NB4 (cell line): ENCODE measurements around the gene PLEKHG4B.

Experiments used
- DNase-seq: peaks from one replicate; pipeline ENCODE4 v3.0.0; 2010; ENCODE audit warnings: low read depth
- H3K4me3 ChIP-seq: one replicate; pipeline ENCODE4 v1.5.1; 2011; ENCODE audit warnings: mild to moderate bottlenecking, low read depth, low read length, moderate library complexity
- MYC ChIP-seq: IDR thresholded peaks from 2 replicates; pipeline ENCODE4 v1.6.1; 2011; ENCODE audit warnings: low read depth, low read length
- POLR2A ChIP-seq: IDR thresholded peaks from 2 replicates; pipeline ENCODE4 v1.6.1; 2011; ENCODE audit warnings: mild to moderate bottlenecking; ENCODE audit not compliant: insufficient read length; ENCODE audit errors: extremely low read depth
- TF ChIP-seq, protein P1 (sequence below): IDR thresholded peaks from 2 replicates; pipeline ENCODE4 v1.6.1; 2011; ENCODE audit warnings: low read depth, low read length
- TF ChIP-seq, protein P2 (sequence below): IDR thresholded peaks from one replicate; pipeline ENCODE4 v1.5.1; 2012; ENCODE audit warnings: low read depth, low read length

The PLEKHG4B gene

DNA sequence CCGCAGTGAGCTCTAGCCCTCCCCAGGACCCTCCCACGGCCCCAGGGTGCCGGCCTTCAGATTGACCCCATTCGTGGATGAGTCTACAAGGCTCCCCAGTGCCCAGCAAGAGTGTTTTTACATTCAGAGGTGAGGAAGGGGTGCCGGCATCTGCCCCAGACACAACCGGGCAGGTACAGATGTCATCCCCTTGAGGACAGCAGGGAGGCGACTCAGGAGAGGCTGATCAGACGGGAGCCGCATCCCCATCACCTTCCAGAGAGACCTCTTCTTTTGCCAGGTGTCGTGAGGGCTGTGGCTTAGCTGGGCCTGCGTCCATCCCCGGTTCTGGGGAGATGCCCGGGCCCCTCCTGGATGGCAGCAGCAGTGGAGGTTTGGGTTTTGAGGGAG is 95.1 kb downstream of the PLEKHG4B start:
- no peak overlapping the region for H3K4me3 ChIP-seq
- no peak for DNase-seq
- no peak for TF ChIP-seq POLR2A
- TF ChIP-seq, protein P1, sequence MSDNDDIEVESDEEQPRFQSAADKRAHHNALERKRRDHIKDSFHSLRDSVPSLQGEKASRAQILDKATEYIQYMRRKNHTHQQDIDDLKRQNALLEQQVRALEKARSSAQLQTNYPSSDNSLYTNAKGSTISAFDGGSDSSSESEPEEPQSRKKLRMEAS = no peak
- TF ChIP-seq, protein P2, sequence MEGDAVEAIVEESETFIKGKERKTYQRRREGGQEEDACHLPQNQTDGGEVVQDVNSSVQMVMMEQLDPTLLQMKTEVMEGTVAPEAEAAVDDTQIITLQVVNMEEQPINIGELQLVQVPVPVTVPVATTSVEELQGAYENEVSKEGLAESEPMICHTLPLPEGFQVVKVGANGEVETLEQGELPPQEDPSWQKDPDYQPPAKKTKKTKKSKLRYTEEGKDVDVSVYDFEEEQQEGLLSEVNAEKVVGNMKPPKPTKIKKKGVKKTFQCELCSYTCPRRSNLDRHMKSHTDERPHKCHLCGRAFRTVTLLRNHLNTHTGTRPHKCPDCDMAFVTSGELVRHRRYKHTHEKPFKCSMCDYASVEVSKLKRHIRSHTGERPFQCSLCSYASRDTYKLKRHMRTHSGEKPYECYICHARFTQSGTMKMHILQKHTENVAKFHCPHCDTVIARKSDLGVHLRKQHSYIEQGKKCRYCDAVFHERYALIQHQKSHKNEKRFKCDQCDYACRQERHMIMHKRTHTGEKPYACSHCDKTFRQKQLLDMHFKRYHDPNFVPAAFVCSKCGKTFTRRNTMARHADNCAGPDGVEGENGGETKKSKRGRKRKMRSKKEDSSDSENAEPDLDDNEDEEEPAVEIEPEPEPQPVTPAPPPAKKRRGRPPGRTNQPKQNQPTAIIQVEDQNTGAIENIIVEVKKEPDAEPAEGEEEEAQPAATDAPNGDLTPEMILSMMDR = no peak
- TF ChIP-seq MYC = no peak

DNA sequence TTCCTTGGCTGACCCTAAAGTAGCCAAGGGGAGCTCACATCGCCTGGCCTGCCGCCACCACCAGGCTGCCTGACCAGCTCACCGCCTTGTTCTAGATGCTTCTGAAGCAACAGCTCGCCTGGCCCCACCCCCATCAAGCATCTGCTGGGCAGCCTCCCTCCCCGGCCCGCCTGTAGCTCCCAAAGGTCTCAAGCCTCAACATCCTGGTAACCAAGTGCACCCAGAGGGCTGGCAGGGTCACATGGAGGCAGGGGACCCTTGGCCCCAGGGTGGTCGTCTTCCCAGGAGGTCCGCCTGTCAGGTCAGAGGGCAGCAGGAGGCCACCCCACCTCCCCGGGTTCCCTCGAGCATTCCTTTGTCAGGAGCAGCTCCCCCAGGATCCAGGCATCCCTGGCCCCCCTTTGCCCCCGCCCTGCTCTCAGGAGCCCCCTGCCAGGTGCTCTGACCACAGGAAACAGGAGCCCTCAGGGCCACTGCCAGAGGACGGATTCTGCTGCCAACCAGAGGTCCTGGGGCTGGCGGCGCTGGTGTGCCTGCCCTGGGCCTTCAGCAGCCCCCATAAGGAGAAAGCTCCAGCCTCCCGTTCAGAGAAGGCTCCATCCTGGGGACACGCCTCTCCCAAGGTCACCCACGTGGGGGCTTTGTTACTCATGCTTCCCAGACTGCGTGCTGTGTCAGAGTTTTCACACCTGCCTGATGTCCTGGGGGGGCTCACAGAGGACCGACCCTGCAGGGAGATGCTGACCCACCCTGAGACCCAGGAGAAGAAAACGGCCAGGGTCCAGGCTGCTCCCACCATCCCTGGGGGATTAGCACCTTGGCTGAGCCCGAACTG is 95.9 kb downstream of the PLEKHG4B start:
- no peak for DNase-seq
- TF ChIP-seq, protein P1 = no peak
- TF ChIP-seq POLR2A (no peak), MYC (no peak)
- TF ChIP-seq, protein P2 = no peak
- H3K4me3 ChIP-seq = no peak overlapping the region

- H3K4me3 ChIP-seq = no peak overlapping the region
- DNase-seq = peak; percentile 79
- TF ChIP-seq, protein P2 = peak; percentile 91
- TF ChIP-seq, protein P1 = no peak
Measured at GRCh38 chr5:188488-189481, 96.8 kb downstream of the PLEKHG4B start.

- DNase-seq = no peak
- TF ChIP-seq MYC = no peak
- TF ChIP-seq, protein P2 = no peak
- TF ChIP-seq, protein P1 = no peak
- TF ChIP-seq POLR2A = no peak
- no peak overlapping the region for H3K4me3 ChIP-seq
Measured at GRCh38 chr5:189486-189885, 97.5 kb downstream of the PLEKHG4B start.

GRCh38 chr5:189976-190365 is 98.0 kb downstream of the PLEKHG4B start:
- no peak overlapping the region for H3K4me3 ChIP-seq
- no peak for DNase-seq
- TF ChIP-seq POLR2A (no peak), MYC (no peak)
- TF ChIP-seq, protein P1 = no peak
- TF ChIP-seq, protein P2 = no peak
